HG02610 (cell line): ENCODE data around the gene BLM.
"Not testable (repeated sequence)": the region's sequence is repeated elsewhere in the genome, so short reads cannot be mapped to it uniquely, and the experiment has no call there.

Experiments
- ATAC-seq: cut with Tn5 transposase; IDR thresholded peaks from one replicate; pipeline ENCODE4 v1.9.1; 2021; ENCODE audit warnings: mild to moderate bottlenecking, moderate library complexity; ENCODE audit not compliant: unreplicated experiment

The BLM gene

GRCh38 chr15:90729261-90729660, 12.1 kb downstream of the BLM start:
- no peak for ATAC-seq

- ATAC-seq: no peak
These were observed 13.1 kb downstream of the BLM start for GRCh38 chr15:90730290-90730689.

GRCh38 chr15:90735923-90736322, 18.8 kb downstream of the BLM start:
- ATAC-seq: no peak

- not testable (repeated sequence) for ATAC-seq
These were observed 23.4 kb downstream of the BLM start for GRCh38 chr15:90740545-90740944.

GRCh38 chr15:90742087-90742486, 24.9 kb downstream of the BLM start:
- no peak for ATAC-seq

GRCh38 chr15:90743407-90743806, 26.3 kb downstream of the BLM start:
- no peak for ATAC-seq

GRCh38 chr15:90744759-90745402, 27.7 kb downstream of the BLM start:
- no peak for ATAC-seq

GRCh38 chr15:90749754-90750153, 32.6 kb downstream of the BLM start:
- no peak for ATAC-seq

GRCh38 chr15:90750186-90750585, 33.0 kb downstream of the BLM start:
- ATAC-seq: no peak

- no peak for ATAC-seq
These were observed 34.2 kb downstream of the BLM start for GRCh38 chr15:90751300-90751825.

- ATAC-seq: no peak
These were observed 39.8 kb downstream of the BLM start for GRCh38 chr15:90756916-90757315.

- ATAC-seq: no peak
These were observed 40.3 kb downstream of the BLM start for GRCh38 chr15:90757461-90757860.

- ATAC-seq: no peak
These were observed 43.6 kb downstream of the BLM start for GRCh38 chr15:90760661-90761232.

- no peak for ATAC-seq
These were observed 44.5 kb downstream of the BLM start for GRCh38 chr15:90761629-90762028.

GRCh38 chr15:90762109-90762508, 45.0 kb downstream of the BLM start:
- no peak for ATAC-seq

GRCh38 chr15:90763366-90764099, 46.4 kb downstream of the BLM start:
- ATAC-seq: no peak

GRCh38 chr15:90765531-90765930, 48.4 kb downstream of the BLM start:
- ATAC-seq: no peak

- no peak for ATAC-seq
These were observed 48.8 kb downstream of the BLM start for GRCh38 chr15:90765966-90766365.

GRCh38 chr15:90769375-90769774, 52.2 kb downstream of the BLM start:
- no peak for ATAC-seq

GRCh38 chr15:90773485-90773884, 56.3 kb downstream of the BLM start:
- no peak for ATAC-seq

- no peak for ATAC-seq
These were observed 57.8 kb downstream of the BLM start for GRCh38 chr15:90774731-90775514.
